NB4 (cell line): Measurements from ENCODE around the gene REG1B.

ENCODE experiments used
- CTCF ChIP-seq: IDR thresholded peaks from one replicate; pipeline ENCODE4 v1.5.1; 2012; ENCODE audit warnings: low read depth, low read length
- POLR2A ChIP-seq: IDR thresholded peaks from 2 replicates; pipeline ENCODE4 v1.6.1; 2011; ENCODE audit warnings: mild to moderate bottlenecking; ENCODE audit not compliant: insufficient read length; ENCODE audit errors: extremely low read depth

GRCh38 chr2:79105259-79105658 lies 17.5 kb upstream of the REG1B start:
- no peak for TF ChIP-seq CTCF
- TF ChIP-seq POLR2A = no peak
